GM19324 (cell line): ENCODE data around the gene MYADM.
"Not testable (repeated sequence)": the region's sequence is repeated elsewhere in the genome, so short reads cannot be mapped to it uniquely, and the experiment has no call there.

Experiments
- ATAC-seq: cut with Tn5 transposase; IDR thresholded peaks from one replicate; pipeline ENCODE4 v1.9.1; 2021; ENCODE audit warnings: mild to moderate bottlenecking, moderate library complexity; ENCODE audit not compliant: unreplicated experiment, low FRiP score

MYADM gene

DNA sequence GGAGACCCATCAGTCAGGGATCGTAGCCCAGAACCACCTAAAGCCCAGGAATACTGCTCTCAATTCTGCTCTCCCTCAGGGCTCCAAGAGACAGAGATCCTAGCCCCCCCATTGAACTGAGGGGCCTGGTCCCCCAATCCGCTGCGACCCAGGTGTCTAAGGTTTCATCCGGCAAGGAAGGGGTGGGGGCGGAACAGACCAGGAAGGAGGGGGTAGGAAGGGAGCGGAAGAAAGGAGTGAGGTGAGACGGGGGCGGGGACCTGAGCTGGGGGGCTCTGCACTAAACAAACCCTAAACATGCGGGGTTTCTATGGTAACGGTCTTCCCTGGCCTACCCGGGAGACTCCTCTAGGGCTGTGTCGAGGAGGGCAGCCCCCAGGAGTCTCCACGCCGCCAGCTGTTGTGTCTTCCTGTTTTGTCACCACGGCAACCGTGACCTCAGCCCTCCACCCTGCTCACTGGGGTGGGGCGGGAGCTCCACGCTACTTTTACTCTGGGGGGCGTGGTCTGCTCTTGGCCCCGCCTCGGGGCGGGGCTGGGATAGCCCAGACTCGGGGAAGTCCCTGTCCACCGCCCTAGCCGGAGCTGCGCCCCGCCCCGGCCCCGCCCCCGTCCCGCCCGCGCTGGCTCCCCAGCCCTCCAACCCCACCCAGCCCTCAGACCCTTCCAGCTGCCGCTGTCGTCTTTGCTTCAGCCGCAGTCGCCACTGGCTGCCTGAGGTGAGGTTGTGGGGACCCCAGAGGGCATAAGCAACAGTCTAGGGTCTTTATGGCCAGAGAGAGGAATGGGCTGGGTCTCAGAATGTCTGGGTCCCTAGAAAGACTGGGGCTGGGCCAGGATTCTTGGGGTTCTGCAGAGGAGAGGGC lies at the start of gene MYADM:
Gene MYADM (plus strand): TSS at position 659 of the 866 bp plus-strand sequence. CDS start 5,647 bp downstream, outside the sequence.
- peak; percentile 62 for ATAC-seq

- no peak for ATAC-seq
Observed at GRCh38 chr19:53818756-53819155, 48.9 kb upstream of the MYADM start.

- ATAC-seq, result no peak
Observed at GRCh38 chr19:53819861-53820260, 47.8 kb upstream of the MYADM start.

GRCh38 chr19:53823380-53824120 lies 44.1 kb upstream of the MYADM start:
- ATAC-seq, result no peak

GRCh38 chr19:53824134-53824611 lies 43.5 kb upstream of the MYADM start, which contains the start of gene NLRP12:
Gene NLRP12, minus strand, starts transcription at chr19:53824314. Its CDS starts 140 bp downstream, at chr19:53824174.
- no peak for ATAC-seq

DNA sequence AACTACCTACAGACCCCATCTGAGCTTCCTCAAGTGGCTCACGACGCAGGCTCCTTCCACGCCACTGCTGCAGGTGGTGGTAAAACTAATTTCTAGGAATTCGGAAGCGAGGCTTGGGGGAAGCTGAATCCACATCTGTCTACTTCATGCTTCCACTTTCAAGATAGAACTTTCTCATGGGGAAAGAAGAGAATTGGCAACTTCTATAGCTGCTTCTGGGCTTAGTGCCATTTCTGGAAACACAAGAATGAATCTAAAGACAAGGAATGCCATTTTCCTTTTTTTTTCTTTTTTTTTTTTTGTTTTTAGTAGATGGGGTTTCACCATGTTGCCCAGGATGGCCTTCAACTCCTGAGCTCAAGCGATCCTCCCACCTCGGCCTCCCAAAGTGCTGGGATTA lies 40.8 kb upstream of the MYADM start:
- no peak for ATAC-seq

DNA sequence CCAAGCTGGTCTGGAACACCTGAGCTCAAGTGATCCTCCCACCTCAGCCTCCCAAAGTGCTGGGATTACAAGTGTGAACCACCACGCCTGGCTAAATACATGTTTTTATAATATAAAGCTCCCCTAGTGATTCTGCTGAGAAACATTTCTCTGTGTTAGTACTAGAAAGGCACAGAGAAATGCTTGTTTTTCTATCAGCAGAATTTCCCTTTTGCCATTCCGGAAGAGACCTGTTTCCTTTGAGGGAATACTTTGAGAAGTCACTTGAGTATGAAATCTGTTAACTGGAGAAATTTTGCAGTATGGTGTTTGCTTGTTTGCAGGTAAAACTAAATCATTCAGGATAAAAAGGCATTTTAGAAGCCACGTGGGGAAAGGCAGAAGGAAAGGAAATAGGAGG lies 39.2 kb upstream of the MYADM start:
- ATAC-seq, result no peak

GRCh38 chr19:53832861-53833260 lies 34.8 kb upstream of the MYADM start:
- not testable (repeated sequence) for ATAC-seq

GRCh38 chr19:53838446-53838845 lies 29.2 kb upstream of the MYADM start:
- not testable (repeated sequence) for ATAC-seq

GRCh38 chr19:53840241-53840640 lies 27.4 kb upstream of the MYADM start:
- ATAC-seq, result not testable (repeated sequence)

- ATAC-seq, result not testable (repeated sequence)
Observed at GRCh38 chr19:53840914-53841313, 26.8 kb upstream of the MYADM start.

GRCh38 chr19:53844849-53845246 lies 22.8 kb upstream of the MYADM start:
- ATAC-seq, result no peak

DNA sequence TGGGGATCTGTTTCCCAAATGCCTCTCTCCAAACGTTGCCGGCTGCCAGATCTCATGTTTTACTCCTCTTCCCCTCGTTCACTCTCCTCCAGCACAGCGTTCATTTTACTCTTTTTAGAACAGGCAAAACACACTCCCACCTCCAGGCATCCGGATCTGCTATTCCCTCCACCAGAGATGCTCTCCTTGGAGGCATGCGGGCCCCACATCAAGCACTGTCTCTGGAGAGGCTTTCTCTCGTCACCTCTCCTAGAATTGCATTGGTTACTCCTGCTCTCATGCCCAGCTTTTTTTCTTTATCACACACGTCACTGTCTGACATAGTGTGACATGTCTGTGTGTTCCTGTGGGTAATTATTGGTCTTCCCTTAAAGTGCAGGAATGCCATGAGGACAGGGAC lies 20.1 kb upstream of the MYADM start:
- ATAC-seq, result no peak

DNA sequence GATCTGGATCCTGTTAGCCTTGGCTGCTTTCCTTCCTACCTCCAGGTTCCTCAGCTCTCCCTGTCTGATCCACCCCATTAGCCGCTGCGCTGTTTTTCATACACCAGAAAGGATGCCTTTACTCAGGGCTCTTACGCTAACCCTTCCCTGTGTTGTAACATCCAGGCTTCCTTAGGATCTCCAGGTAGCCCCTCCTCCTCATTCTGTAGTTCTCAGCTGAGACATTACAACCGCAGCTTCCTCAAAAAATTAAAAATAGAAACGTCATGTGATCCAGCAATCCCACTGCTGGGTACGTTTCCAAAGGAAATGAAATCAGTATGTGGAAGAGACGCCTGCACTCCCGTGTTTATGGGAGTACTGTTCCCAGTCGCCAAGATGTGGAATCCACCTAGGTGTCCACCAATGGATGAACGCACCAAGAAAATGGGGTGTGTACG lies 18.4 kb upstream of the MYADM start:
- no peak for ATAC-seq

- ATAC-seq, result no peak
Observed at GRCh38 chr19:53853707-53854106, 14.0 kb upstream of the MYADM start.

DNA sequence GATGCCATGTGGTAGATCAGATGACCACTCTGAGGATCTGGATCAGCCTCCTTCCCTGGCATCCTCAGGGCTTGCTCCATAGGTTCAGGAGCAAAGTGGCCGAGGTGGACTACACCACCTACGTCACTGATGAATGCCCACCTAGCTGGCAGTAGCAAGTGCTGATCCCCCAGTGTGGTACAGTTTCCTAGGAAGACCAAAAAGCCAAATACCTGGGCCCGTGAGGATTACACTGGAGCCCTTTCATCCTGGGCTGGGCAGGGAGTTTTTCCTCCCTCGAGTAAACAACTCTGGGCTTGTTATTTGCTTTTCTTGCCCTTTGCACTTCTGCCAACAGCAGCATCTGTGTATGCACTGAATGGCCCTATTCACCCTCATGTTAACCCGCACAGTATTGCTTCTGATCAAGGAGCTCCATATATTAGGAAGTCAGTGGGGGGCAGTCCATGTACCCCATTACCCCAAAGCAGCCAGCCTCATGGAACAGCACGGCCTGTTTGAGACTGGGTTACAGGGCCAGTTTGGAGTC lies 3.3 kb upstream of the MYADM start:
- no peak for ATAC-seq

- ATAC-seq, result no peak
Observed at GRCh38 chr19:53865523-53865917, 2.2 kb upstream of the MYADM start.

GRCh38 chr19:53865918-53866864 lies 1.5 kb upstream of the MYADM start:
- no peak for ATAC-seq

GRCh38 chr19:53866865-53867224 lies 838 bp upstream of the MYADM start:
- no peak for ATAC-seq
